ENCODE data around the gene SRMS. TPM values are rescaled to one million over a fixed set of nuclear protein-coding genes. Genes with fewer than 3 reads are reported as not detected.
"Not testable (repeated sequence)": the region's sequence is repeated elsewhere in the genome, so short reads cannot be mapped to it uniquely, and the experiment has no call there.

The SRMS gene
- total and polyA plus RNA-seq, 5 donors from 2014 or later = not detected

DNA sequence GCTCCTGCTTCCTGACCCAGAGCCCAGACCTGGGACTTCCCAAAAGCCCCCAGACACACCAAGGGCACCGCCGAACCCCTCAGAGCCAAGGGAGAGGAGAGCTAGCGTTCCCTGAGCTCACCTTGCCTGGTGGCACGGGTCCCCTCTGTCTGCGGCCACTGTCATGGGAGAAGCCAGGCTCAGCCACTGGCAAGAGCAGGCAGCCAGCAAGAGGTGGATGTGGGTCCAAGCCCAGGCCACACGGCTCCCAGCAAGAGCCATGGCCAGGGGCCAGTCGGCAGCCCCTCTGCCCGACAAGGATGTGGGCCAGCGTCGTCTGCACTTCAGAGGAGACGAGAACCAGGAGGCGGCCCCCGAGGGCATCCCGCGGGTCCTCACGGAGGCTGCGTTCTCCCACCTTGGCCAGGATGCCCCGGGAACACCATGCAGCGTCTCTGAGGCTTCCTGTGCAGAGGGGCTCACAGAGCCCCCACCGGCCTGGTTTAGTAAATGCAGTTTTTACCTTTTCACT, 29.1 kb downstream of the SRMS start:
- Mint-ChIP-seq H3K9me3 (peaks cover 0 to 6% (median 4%) of the 10 kb centered on the region in 7 donors), H3K4me1 (peaks cover 0 to 18% (median 2%) of the 10 kb centered on the region in 4 donors), H3K36me3 (peaks cover 3% of the 10 kb centered on the region), H3K27ac (no peak overlapping the region), H3K27me3 (peaks cover 6% of the 10 kb centered on the region), H3K4me3 (peak overlapping the region in 3 of 4 donors; percentile 66 to 85 (median 83))
- H3K4me1 ChIP-seq (ENCODE audit: control insufficient read depth, insufficient read depth, low read length, poor library complexity, severe bottlenecking) = peaks cover 24% of the 10 kb centered on the region
- no peak overlapping the region for H3K27ac ChIP-seq (ENCODE audit: insufficient read depth, low read length, poor library complexity, severe bottlenecking)
- H3K27me3 ChIP-seq (ENCODE audit: control insufficient read depth, insufficient read depth, low read length) = peaks cover under 1% of the 10 kb centered on the region
- peaks cover 0 to 3% of the 10 kb centered on the region in 2 experiments for H3K9me3 ChIP-seq (ENCODE audit: control insufficient read depth in 2 of 2, low read length in 2 of 2)
- DNase-seq = no peak
- ATAC-seq (ENCODE audit: low read depth in 2 of 2) = no peak
- no peak overlapping the region for H3K4me3 ChIP-seq (ENCODE audit: low read depth, low read length)
- peaks cover 5% of the 10 kb centered on the region for H3K36me3 ChIP-seq (ENCODE audit: control insufficient read depth, insufficient read depth, low read length)

GRCh38 chr20:63517376-63518309, 29.9 kb downstream of the SRMS start:
- H3K9me3 Mint-ChIP-seq = peaks cover 0 to 7% (median 4%) of the 10 kb centered on the region in 7 donors
- no peak overlapping the region for H3K27ac ChIP-seq (ENCODE audit: insufficient read depth, low read length, poor library complexity, severe bottlenecking)
- peaks cover 0 to 3% of the 10 kb centered on the region in 2 experiments for H3K9me3 ChIP-seq (ENCODE audit: control insufficient read depth in 2 of 2, low read length in 2 of 2)
- no peak overlapping the region for H3K27ac Mint-ChIP-seq
- peaks cover 2% of the 10 kb centered on the region for H3K36me3 Mint-ChIP-seq
- H3K36me3 ChIP-seq (ENCODE audit: control insufficient read depth, insufficient read depth, low read length) = no peaks in the 10 kb centered on the region
- H3K27me3 ChIP-seq (ENCODE audit: control insufficient read depth, insufficient read depth, low read length) = peaks cover 4% of the 10 kb centered on the region
- peak overlapping the region; percentile 46 to 83 (median 76) for H3K4me3 Mint-ChIP-seq
- H3K4me1 Mint-ChIP-seq = peaks cover 0 to 15% (median 2%) of the 10 kb centered on the region in 4 donors
- DNase-seq = no peak
- peaks cover 6% of the 10 kb centered on the region for H3K27me3 Mint-ChIP-seq
- H3K4me3 ChIP-seq (ENCODE audit: low read depth, low read length) = no peak overlapping the region
- H3K4me1 ChIP-seq (ENCODE audit: control insufficient read depth, insufficient read depth, low read length, poor library complexity, severe bottlenecking) = peaks cover 22% of the 10 kb centered on the region
- ATAC-seq (ENCODE audit: low read depth in 2 of 2) = no peak

DNA sequence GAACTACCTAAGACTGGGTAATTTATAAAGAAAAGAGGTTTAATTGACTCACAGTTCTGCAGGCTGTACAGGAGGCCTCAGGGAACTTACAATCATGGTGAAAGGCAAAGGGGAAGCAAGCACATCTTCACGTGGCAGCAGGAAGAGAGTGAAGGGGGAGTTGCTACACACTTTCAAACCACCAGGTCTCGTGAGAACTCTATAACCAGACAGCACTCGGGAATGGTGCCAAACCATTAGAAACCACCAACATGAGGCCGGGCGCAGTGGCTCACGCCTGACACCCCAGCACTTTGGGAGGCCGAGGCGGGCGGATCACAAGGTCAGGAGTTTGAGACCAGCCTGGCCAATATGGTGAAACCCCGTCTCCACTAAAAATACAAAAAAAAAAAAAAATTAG, 33.0 kb downstream of the SRMS start:
- ATAC-seq (ENCODE audit: low read depth in 2 of 2); H3K9me3 ChIP-seq (ENCODE audit: control insufficient read depth in 2 of 2, low read length in 2 of 2); H3K36me3 Mint-ChIP-seq; H3K27ac Mint-ChIP-seq; H3K36me3 ChIP-seq (ENCODE audit: control insufficient read depth, insufficient read depth, low read length); H3K27me3 Mint-ChIP-seq; H3K4me1 ChIP-seq (ENCODE audit: control insufficient read depth, insufficient read depth, low read length, poor library complexity, severe bottlenecking); H3K27me3 ChIP-seq (ENCODE audit: control insufficient read depth, insufficient read depth, low read length); H3K9me3 Mint-ChIP-seq; DNase-seq; H3K4me3 ChIP-seq (ENCODE audit: low read depth, low read length); H3K4me1 Mint-ChIP-seq; H3K27ac ChIP-seq (ENCODE audit: insufficient read depth, low read length, poor library complexity, severe bottlenecking): not testable (repeated sequence)
- peak overlapping the region in 2 of 4 donors; percentile 38 to 62 for H3K4me3 Mint-ChIP-seq

- H3K9me3 ChIP-seq (ENCODE audit: control insufficient read depth in 2 of 2, low read length in 2 of 2) = peaks cover 0 to 3% of the 10 kb centered on the region in 2 experiments
- H3K36me3 ChIP-seq (ENCODE audit: control insufficient read depth, insufficient read depth, low read length) = no peaks in the 10 kb centered on the region
- H3K4me1 ChIP-seq (ENCODE audit: control insufficient read depth, insufficient read depth, low read length, poor library complexity, severe bottlenecking) = no peaks in the 10 kb centered on the region
- ATAC-seq (ENCODE audit: low read depth in 2 of 2) (no peak), DNase-seq (no peak)
- Mint-ChIP-seq H3K9me3 (peaks cover 0 to 9% (median 3%) of the 10 kb centered on the region in 7 donors), H3K4me3 (peak overlapping the region in 1 of 4 donors; percentile 48), H3K4me1 (peaks cover 0 to 4% (median 0%) of the 10 kb centered on the region in 4 donors), H3K36me3 (no peaks in the 10 kb centered on the region), H3K27ac (peak overlapping the region in 1 of 3 donors; percentile 53), H3K27me3 (peaks cover 6% of the 10 kb centered on the region)
- H3K27ac ChIP-seq (ENCODE audit: insufficient read depth, low read length, poor library complexity, severe bottlenecking) = no peak overlapping the region
- H3K4me3 ChIP-seq (ENCODE audit: low read depth, low read length) = no peak overlapping the region
- peaks cover 4% of the 10 kb centered on the region for H3K27me3 ChIP-seq (ENCODE audit: control insufficient read depth, insufficient read depth, low read length)
Observed at GRCh38 chr20:63513207-63513606, 34.3 kb downstream of the SRMS start.

- H3K4me3 Mint-ChIP-seq = no peak overlapping the region
- H3K4me1 ChIP-seq (ENCODE audit: control insufficient read depth, insufficient read depth, low read length, poor library complexity, severe bottlenecking) = no peaks in the 10 kb centered on the region
- H3K36me3 Mint-ChIP-seq = peaks cover 3% of the 10 kb centered on the region
- no peak overlapping the region for H3K4me3 ChIP-seq (ENCODE audit: low read depth, low read length)
- peaks cover 0 to 14% (median 4%) of the 10 kb centered on the region in 7 donors for H3K9me3 Mint-ChIP-seq
- no peaks in the 10 kb centered on the region for H3K36me3 ChIP-seq (ENCODE audit: control insufficient read depth, insufficient read depth, low read length)
- no peak overlapping the region for H3K27ac Mint-ChIP-seq
- H3K9me3 ChIP-seq (ENCODE audit: control insufficient read depth in 2 of 2, low read length in 2 of 2) = peaks cover 5 to 12% of the 10 kb centered on the region in 2 experiments
- no peak overlapping the region for H3K27ac ChIP-seq (ENCODE audit: insufficient read depth, low read length, poor library complexity, severe bottlenecking)
- DNase-seq (no peak), ATAC-seq (ENCODE audit: low read depth in 2 of 2) (no peak)
- no peaks in the 10 kb centered on the region for H3K4me1 Mint-ChIP-seq
- peaks cover 4% of the 10 kb centered on the region for H3K27me3 ChIP-seq (ENCODE audit: control insufficient read depth, insufficient read depth, low read length)
- H3K27me3 Mint-ChIP-seq = peaks cover 12% of the 10 kb centered on the region
Observed at GRCh38 chr20:63509088-63509564, 38.4 kb downstream of the SRMS start.

GRCh38 chr20:63508072-63508768, 39.3 kb downstream of the SRMS start:
- ATAC-seq (ENCODE audit: low read depth in 2 of 2) (no peak), DNase-seq (no peak)
- H3K27ac ChIP-seq (ENCODE audit: insufficient read depth, low read length, poor library complexity, severe bottlenecking) = no peak overlapping the region
- Mint-ChIP-seq H3K36me3 (peaks cover 3% of the 10 kb centered on the region), H3K4me1 (no peaks in the 10 kb centered on the region), H3K4me3 (peak overlapping the region in 1 of 4 donors; percentile 10), H3K9me3 (peaks cover 0 to 16% (median 5%) of the 10 kb centered on the region in 7 donors), H3K27ac (no peak overlapping the region), H3K27me3 (peaks cover 15% of the 10 kb centered on the region)
- peaks cover 4 to 12% of the 10 kb centered on the region in 2 experiments for H3K9me3 ChIP-seq (ENCODE audit: control insufficient read depth in 2 of 2, low read length in 2 of 2)
- H3K27me3 ChIP-seq (ENCODE audit: control insufficient read depth, insufficient read depth, low read length) = peaks cover 2% of the 10 kb centered on the region
- H3K36me3 ChIP-seq (ENCODE audit: control insufficient read depth, insufficient read depth, low read length) = no peaks in the 10 kb centered on the region
- no peaks in the 10 kb centered on the region for H3K4me1 ChIP-seq (ENCODE audit: control insufficient read depth, insufficient read depth, low read length, poor library complexity, severe bottlenecking)
- no peak overlapping the region for H3K4me3 ChIP-seq (ENCODE audit: low read depth, low read length)

GRCh38 chr20:63507083-63507743, 40.3 kb downstream of the SRMS start:
- H3K4me1 Mint-ChIP-seq = no peaks in the 10 kb centered on the region
- no peak overlapping the region for H3K27ac Mint-ChIP-seq
- Histone ChIP-seq H3K36me3 (ENCODE audit: control insufficient read depth, insufficient read depth, low read length) (no peaks in the 10 kb centered on the region), H3K9me3 (ENCODE audit: control insufficient read depth in 2 of 2, low read length in 2 of 2) (peaks cover 4 to 12% of the 10 kb centered on the region in 2 experiments), H3K27me3 (ENCODE audit: control insufficient read depth, insufficient read depth, low read length) (no peaks in the 10 kb centered on the region), H3K4me1 (ENCODE audit: control insufficient read depth, insufficient read depth, low read length, poor library complexity, severe bottlenecking) (no peaks in the 10 kb centered on the region), H3K4me3 (ENCODE audit: low read depth, low read length) (no peak overlapping the region), H3K27ac (ENCODE audit: insufficient read depth, low read length, poor library complexity, severe bottlenecking) (no peak overlapping the region)
- DNase-seq (peak in 1 of 3 donors; percentile 34), ATAC-seq (ENCODE audit: low read depth in 2 of 2) (no peak)
- peaks cover 0 to 15% (median 5%) of the 10 kb centered on the region in 7 donors for H3K9me3 Mint-ChIP-seq
- H3K4me3 Mint-ChIP-seq = peak overlapping the region in 1 of 4 donors; percentile 21
- peaks cover 3% of the 10 kb centered on the region for H3K36me3 Mint-ChIP-seq
- H3K27me3 Mint-ChIP-seq = peaks cover 15% of the 10 kb centered on the region
